GM18526 (cell line): ENCODE results near the gene TRIO.

ENCODE experiments used
- POLR2A ChIP-seq: IDR thresholded peaks from 3 replicates; pipeline ENCODE4 v1.6.1; 2011; ENCODE audit not compliant: insufficient read length; ENCODE audit errors: extremely low read depth

TRIO gene

GRCh38 chr5:14481349-14481748 is 338.2 kb downstream of the TRIO start:
- TF ChIP-seq POLR2A = no peak

GRCh38 chr5:14482085-14482484 is 338.9 kb downstream of the TRIO start:
- TF ChIP-seq POLR2A = no peak

GRCh38 chr5:14483504-14484157 is 340.5 kb downstream of the TRIO start:
- TF ChIP-seq POLR2A = no peak

- TF ChIP-seq POLR2A = no peak
Observed at GRCh38 chr5:14486486-14486885, 343.3 kb downstream of the TRIO start.

- no peak for TF ChIP-seq POLR2A
Observed at GRCh38 chr5:14486996-14487896, 344.1 kb downstream of the TRIO start.

GRCh38 chr5:14487897-14488570 is 344.9 kb downstream of the TRIO start:
- no peak for TF ChIP-seq POLR2A

GRCh38 chr5:14488709-14489108 is 345.6 kb downstream of the TRIO start:
- no peak for TF ChIP-seq POLR2A

- TF ChIP-seq POLR2A = no peak
Observed at GRCh38 chr5:14489643-14490042, 346.5 kb downstream of the TRIO start.

GRCh38 chr5:14490309-14490711 is 347.2 kb downstream of the TRIO start:
- TF ChIP-seq POLR2A = no peak

- TF ChIP-seq POLR2A = no peak
Observed at GRCh38 chr5:14491015-14491915, 348.1 kb downstream of the TRIO start.

GRCh38 chr5:14492331-14492964 is 349.3 kb downstream of the TRIO start:
- TF ChIP-seq POLR2A = no peak

- no peak for TF ChIP-seq POLR2A
Observed at GRCh38 chr5:14495301-14495700, 352.2 kb downstream of the TRIO start.

- TF ChIP-seq POLR2A = no peak
Observed at GRCh38 chr5:14497311-14497710, 354.2 kb downstream of the TRIO start.

- no peak for TF ChIP-seq POLR2A
Observed at GRCh38 chr5:14501353-14502293, 358.5 kb downstream of the TRIO start.

- TF ChIP-seq POLR2A = no peak
Observed at GRCh38 chr5:14502294-14502690, 359.1 kb downstream of the TRIO start.
